ENCODE data around the gene CUZD1. TPM values are rescaled to one million over a fixed set of nuclear protein-coding genes. Genes with fewer than 3 reads are reported as not detected.

The CUZD1 gene
- total RNA-seq, 1 experiment from 2014 or later = 3.5 TPM

GRCh38 chr10:122863216-122864193 lies 17.8 kb upstream of the CUZD1 start:
- ATAC-seq = no peak
- H3K27ac Mint-ChIP-seq = no peak overlapping the region; the same call in 1 of the 2 replicates

More at GRCh38 chr10:122863216-122864193, 17.8 kb upstream of the CUZD1 start:
- Mint-ChIP-seq H3K36me3 (peaks cover 33% of the 10 kb centered on the region), H3K4me1 (peaks cover 6% of the 10 kb centered on the region), H3K9me3 (peaks cover 26% of the 10 kb centered on the region), H3K4me3 (no peak overlapping the region), H3K27me3 (ENCODE audit: low read depth) (peaks cover 4% of the 10 kb centered on the region)
- TF ChIP-seq ELF4 (CRISPR knock-in tag; IDR thresholded peaks at IDR 0.05; ENCODE audit: low read depth) (no peak), CREB1 (CRISPR knock-in tag; IDR thresholded peaks at IDR 0.05) (no peak), ATF6 (CRISPR knock-in tag; IDR thresholded peaks at IDR 0.05) (no peak), ATF2 (CRISPR knock-in tag; IDR thresholded peaks at IDR 0.05; ENCODE audit: borderline replicate concordance, low read depth) (no peak), SOX15 (CRISPR knock-in tag; IDR thresholded peaks at IDR 0.05) (no peak), GABPB1 (CRISPR knock-in tag; IDR thresholded peaks at IDR 0.05) (no peak), TP53 (CRISPR knock-in tag; IDR thresholded peaks at IDR 0.05) (no peak), ARID4B (CRISPR knock-in tag; IDR thresholded peaks at IDR 0.05; ENCODE audit: borderline replicate concordance) (no peak), PREB (CRISPR knock-in tag; IDR thresholded peaks at IDR 0.05; ENCODE audit: borderline replicate concordance) (no peak), JUN (CRISPR knock-in tag; IDR thresholded peaks at IDR 0.05) (no peak), RELA (CRISPR knock-in tag; IDR thresholded peaks at IDR 0.05; ENCODE audit: borderline replicate concordance) (no peak), ZNF317 (CRISPR knock-in tag; IDR thresholded peaks at IDR 0.05; ENCODE audit: borderline replicate concordance, low read depth) (no peak)
- no peak for DNase-seq (ENCODE audit: low spot score)
- ChIA-PET CTCF (no interaction called here), POLR2A (no interaction called here)

All from WTC11 (cell line).